HL-60 (cell line): ENCODE measurements around the gene ACTA1.

Experiments
- CTCF ChIP-seq: IDR thresholded peaks from one replicate; pipeline ENCODE4 v1.5.1; 2011; ENCODE audit warnings: low read length, control low read depth, inconsistent platforms; ENCODE audit not compliant: insufficient read depth
- GABPA ChIP-seq: IDR thresholded peaks from 2 replicates; pipeline ENCODE4 v1.6.1; 2012; ENCODE audit warnings: low read depth
- POLR2AphosphoS5 ChIP-seq: IDR thresholded peaks from 2 replicates; pipeline ENCODE4 v1.6.1; 2012; ENCODE audit warnings: low read depth
- REST ChIP-seq: IDR thresholded peaks from 2 replicates; pipeline ENCODE4 v1.6.1; 2012; ENCODE audit warnings: low read depth; ENCODE audit not compliant: insufficient replicate concordance

- no peak for TF ChIP-seq CTCF
- no peak for TF ChIP-seq GABPA
- TF ChIP-seq REST: peak; percentile 98
- TF ChIP-seq POLR2AphosphoS5: no peak
Observed at GRCh38 chr1:229430761-229431283, 3.1 kb downstream of the ACTA1 start.
